GM18507 (cell line): Measurements from ENCODE around the gene GBGT1.
"Not testable (repeated sequence)": the region's sequence is repeated elsewhere in the genome, so short reads cannot be mapped to it uniquely, and the experiment has no call there.

Experiments
- DNase-seq: peaks from one replicate; pipeline ENCODE4 v3.0.0; 2011; ENCODE audit warnings: low read depth; ENCODE audit not compliant: insufficient read length; ENCODE audit errors: extremely low spot score
- FAIRE-seq: peaks from 2 replicates; lab custom pipeline; 2011; peaks lifted over from hg19 to GRCh38; lab: Jason Lieb, UNC

The GBGT1 gene

DNA sequence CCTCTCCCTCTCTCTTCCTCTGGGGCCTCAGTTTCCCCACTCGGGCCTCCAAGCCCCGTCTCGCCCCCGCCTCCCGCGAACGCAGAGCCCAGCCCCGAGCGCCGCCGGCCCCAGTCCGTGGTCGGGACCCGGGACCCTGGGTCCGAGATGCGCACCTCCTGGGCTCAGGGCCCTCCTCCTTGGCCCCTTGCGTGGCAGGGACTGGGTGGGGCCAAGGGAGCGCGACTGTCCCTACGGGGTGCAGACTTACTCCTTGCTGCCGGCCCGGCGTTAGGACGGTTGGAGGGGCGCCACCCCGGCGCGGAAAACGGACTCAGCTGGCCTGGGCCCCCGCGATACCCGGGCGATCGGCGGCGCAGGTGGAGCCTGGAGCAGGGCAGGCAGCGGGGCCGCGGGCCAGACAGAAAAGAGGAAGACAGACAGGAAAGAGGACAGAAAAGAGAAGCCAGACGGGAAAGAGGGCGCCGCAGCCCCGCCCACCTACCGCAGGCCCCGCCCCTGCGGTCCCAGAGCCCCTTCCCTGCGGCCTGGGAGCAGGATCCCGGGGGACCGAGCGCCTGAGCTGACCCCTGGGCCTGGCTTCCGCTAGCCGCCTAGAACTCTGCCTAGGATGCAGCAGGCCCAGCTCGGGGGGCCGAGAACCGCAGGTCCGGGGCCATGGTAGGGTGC, at the start of gene GBGT1:
Gene GBGT1, minus strand, starts transcription at position 411 of the 669 bp plus-strand sequence. CDS start 1,502 bp downstream, outside the sequence.
- DNase-seq = peak; percentile 58
- peak; percentile 63 for FAIRE-seq

DNA sequence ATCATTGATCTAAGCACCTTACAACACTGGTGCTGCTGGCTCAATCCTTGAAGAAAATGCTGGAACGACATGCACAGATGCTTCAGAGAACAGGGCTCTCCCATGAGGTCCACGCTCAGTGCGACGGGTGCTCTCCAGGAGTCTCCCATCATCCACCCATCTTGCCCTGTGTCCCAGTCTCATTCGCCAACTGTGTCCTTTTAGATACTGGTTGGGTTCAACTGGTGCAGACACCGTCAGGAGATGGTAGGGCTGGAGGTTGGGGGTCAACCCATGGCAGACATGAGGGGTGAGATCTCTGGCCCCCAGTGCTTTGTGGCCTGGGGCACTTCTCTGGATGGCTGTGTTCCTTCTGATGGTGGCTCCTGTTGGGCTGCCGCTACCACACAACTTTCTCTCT, 46.9 kb upstream of the GBGT1 start:
- DNase-seq (no peak), FAIRE-seq (no peak)

DNA sequence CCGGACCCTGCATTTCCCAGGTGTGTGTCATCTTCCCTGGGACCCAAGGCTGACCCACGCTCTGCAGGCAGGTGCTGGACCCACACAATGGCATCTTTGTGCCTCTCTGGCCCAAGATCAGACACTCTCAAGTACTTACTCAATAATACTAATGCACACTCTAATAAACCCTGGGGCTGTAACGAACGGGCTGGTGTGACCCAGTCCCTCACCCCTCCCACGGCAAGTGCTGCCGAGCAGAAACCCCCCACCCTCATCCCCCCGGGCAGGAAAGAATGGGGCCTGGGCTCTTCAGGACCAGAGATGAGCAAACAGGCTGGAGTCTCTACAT, 46.5 kb upstream of the GBGT1 start:
- DNase-seq (no peak), FAIRE-seq (no peak)

DNA sequence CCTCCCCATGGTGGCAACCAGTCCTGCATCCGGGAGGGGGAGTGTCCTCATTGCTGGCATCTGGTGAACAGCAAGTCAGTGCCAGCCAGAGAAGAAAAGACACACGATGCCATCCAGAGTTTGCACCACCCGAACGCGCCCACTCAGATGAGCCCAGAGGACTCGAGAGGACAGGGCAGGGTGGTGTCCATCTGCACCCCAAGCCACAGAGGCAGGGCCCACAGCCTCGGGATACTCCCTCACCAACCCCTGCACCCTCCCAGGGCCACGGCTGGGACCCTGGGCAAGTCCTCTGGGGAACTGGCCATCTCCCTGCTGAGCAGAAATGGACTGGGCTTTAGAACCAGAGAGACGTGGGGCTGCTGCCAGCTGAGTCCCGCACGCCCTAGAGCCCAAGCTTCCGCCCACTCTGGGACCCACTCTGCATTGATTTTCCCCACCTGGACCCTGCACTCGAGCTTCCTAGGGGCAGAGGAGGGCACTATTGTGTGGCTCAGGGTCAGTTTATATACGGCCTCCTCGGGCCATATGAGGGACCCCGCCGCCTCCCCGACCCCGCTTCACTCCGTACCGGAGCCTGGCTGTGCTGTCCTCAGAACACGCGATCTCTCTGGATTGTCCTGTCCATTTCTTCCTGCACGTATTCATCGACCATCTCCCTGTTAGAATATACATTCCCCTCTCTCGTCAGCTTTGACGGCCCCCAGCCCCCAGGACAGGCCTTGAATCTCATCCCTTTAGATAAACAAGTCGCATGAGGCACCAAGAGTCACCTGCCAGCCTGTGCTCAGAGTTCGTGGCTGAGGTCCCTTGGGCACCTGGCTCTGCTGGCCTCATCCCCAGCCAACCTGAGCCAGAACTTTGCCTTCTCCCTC, 45.9 kb upstream of the GBGT1 start:
- DNase-seq, FAIRE-seq: not testable (repeated sequence)

DNA sequence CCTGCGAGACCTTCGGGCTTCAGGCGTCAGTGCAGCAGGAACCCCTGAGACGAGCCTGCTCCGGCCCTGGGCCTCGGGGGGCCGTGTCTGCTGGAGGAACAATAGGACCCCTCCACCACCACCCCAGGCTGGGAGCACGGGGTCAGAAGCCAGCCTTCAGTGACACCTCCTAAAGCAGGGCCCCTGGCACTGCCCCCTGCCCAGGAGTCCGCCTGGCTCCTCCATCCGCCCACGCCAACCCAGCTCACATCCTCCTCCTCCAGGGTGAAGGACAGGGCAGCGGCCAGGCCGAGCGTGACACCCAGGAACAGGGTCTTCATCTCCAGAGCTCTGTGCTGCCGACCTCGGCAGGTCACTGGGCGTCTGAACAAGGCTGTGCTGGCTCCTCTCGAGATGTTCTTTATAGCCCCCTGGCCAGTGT, 45.2 kb upstream of the GBGT1 start, which contains the start of gene OBP2B:
Gene OBP2B, minus strand, starts transcription at position 371 of the 421 bp plus-strand sequence. Its CDS starts 51 bp downstream, at position 320.
- DNase-seq, FAIRE-seq: not testable (repeated sequence)

DNA sequence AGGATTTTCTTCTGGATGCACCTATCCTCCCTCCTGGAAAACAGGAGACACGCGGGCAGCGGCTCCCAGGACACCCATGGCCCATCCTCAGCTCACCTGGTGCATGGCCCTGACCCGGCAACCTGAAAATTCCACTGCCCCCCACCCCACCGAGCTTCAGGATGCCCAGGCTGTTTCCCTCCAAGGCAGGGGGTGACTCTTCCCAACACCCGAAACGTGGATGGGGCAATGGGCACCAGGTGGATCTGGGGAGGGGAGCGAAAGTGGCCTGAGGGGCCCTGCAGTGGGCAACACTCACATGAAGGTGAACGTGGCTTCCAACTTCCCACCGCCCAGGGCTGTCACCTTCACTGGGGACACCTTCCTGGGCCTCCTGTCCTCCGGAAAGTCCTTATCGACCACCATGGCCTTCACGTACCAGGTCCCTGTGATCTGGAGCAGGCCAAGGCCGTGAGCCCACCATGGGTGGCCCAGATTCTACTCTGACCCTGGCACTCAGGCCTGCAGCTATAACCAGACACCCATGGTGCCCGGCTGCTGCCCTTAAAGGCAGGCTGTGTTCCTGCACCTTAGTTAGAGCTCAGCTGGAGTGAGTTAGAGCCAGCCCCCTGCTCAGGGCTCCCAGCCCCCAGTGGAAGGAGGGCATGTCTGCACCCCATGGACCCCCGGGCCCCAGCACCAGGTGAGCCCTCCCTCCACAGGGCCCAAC, 44.6 kb upstream of the GBGT1 start:
- DNase-seq, FAIRE-seq: not testable (repeated sequence)

DNA sequence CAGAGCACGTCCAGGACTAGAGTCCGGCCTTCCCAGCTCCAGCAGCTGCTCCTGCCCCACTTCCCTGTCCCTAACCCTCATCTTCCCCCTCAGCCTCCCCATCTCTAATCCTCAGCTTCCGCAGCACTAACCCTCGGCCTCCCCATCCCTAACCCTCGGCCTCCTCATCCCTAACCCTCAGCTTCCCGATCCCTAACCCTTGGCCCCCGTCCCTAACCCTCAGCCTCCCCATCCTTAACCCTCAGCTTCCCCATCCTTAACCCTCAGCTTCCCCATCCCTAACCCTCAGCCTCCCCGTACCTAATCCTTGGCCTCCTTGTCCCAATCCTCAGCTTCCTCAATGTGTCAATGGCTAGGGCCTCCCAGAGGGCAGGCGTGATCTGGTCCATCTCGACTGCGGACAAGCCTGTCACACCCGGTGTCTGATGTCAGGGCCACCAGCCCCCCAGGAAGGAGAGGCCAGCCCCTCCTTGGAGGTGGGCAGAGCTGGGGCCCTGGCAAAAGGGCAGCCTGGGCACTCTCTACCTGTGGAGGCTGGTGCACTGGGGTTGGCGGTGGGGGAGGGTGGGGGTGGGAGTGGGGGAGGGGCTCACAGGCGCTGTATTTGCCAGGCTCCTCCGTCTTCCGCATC, 43.9 kb upstream of the GBGT1 start:
- no peak for DNase-seq
- FAIRE-seq = no peak

DNA sequence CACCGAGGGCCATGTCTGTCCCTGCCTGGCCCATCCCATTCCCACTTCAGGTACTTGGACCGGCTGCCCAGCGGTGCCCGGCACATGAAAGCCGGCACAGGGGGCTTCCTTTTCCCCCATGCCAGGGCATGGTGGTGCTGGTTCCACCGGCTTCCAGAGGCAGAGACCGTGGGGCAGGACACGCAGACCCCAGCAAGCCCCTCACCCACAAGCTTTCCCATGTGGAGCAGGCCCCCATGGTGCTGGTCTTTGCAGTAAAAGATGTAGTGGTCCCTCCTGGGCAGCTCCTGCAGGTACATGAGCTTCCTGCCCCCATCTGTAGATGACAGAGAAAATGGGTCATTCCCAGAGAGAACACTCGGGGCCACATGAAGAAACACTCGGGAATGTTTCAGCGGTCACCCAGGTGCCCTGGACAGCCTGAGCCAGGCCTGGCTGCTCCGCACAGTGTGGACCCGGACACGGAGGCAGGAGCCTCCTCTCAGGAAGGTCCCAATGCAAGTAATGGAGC, 43.4 kb upstream of the GBGT1 start:
- no peak for FAIRE-seq
- DNase-seq = no peak

DNA sequence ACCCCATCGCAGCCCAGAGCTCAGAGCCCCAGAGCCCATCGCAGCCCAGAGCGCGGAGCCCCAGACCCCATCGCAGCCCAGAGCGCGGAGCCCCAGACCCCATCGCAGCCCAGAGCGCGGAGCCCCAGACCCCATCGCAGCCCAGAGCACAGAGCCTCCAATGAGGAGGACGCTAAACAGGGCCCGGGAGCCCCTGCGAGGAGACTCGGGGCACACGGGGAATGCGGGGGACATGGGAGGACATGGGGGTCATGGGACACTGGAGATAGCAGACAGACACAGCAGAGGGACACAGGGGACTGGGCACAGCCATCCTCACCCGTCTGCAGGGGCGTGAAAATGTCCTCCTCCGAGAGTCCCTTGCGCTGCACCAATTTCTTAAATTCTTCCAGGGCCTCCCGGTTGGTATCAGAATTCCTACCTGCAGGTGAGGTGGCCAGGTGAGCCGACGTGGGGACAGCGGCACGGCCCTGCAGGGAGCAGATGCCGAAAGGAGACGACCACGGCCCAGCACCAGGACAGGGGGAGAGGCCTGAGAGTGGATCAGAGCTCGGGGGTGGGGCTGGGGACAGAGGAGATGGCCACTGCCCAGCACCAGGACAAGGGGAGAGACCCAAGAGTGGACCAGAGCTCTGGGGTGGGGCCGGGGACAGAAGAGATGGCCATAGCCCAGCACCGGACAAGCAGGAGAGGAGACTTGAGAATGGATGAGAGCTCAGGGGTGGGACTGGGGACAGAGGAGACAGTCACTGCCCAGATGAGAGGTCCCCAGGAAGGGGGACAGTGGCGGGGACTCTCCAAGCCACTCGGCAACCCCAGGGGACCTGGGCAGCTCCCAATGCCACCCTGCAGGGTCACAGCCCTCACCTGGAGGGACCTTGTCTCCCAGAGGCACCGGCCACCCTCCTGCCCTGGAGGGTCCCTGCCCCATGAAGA, 42.5 kb upstream of the GBGT1 start:
- FAIRE-seq (no peak), DNase-seq (no peak)

DNA sequence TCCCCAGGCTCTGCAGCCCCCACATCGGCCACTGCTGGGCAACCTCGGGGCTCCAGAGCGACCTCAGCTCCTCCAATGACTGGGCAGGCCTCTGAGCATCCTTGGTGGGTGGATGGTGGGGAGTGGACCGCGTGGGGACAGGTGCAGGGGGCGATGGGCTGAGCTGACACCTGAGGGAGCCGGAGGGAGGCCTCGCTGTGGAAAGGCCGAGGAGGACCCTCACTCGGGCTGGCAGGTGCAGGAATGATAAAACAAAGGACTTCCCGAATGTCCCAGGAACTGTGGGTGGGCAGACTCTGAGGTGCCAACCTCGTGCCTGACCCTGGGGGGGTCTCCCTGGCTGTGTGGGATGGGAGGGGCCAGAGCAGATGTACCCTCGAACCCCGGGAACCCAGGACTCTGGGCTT, 41.8 kb upstream of the GBGT1 start:
- DNase-seq, FAIRE-seq: not testable (repeated sequence)

DNA sequence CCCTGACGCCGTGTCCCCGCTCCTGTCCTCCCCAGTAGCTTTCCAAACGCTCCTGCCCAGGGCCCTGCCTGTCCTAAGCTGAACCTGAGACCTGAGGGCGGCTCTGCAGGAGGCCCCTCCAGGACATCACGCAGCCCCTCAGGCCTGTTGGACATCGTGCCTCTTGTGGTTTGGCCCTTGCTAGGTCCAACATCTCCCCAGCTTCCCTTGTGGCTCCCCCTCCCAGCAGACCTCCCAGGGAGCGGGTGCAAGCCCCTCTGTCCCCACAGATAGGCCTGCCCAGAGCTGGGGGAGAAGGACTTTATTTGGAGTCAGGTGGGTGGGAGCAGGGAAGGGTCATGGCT, 41.3 kb upstream of the GBGT1 start:
- DNase-seq = no peak
- FAIRE-seq = no peak

DNA sequence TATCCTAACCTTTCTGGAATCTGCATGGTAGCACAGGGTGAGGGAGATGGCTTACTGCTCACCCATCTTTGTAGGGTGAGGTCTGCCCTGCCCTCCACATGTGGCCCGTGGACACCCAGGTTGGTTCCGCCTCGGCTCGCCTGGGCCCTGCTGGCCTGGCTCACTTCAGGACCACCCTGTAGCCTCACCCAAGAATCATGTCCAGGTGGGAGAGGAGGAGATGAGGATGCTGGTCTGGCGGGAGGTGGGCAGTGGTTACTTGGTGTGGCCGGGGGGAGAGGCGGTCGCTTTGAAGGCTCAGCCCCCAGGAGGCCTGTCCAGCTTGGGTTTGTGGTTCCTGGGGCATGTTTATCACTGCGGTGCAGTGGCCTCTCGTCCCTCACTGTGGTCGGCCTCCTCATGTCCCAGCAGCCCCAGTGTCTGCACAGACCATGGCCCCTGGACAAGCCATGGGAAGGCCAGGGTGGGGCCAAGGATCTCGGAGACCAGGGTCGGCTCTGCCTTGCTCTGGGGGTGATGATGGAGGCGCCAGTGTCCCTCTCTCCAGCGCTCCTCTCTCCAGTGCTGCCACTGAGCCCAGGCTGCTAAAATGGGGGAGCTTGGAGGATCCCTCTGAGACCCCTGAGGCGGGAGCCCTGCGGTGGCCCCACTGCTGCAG, 40.8 kb upstream of the GBGT1 start:
- DNase-seq (no peak), FAIRE-seq (no peak)

DNA sequence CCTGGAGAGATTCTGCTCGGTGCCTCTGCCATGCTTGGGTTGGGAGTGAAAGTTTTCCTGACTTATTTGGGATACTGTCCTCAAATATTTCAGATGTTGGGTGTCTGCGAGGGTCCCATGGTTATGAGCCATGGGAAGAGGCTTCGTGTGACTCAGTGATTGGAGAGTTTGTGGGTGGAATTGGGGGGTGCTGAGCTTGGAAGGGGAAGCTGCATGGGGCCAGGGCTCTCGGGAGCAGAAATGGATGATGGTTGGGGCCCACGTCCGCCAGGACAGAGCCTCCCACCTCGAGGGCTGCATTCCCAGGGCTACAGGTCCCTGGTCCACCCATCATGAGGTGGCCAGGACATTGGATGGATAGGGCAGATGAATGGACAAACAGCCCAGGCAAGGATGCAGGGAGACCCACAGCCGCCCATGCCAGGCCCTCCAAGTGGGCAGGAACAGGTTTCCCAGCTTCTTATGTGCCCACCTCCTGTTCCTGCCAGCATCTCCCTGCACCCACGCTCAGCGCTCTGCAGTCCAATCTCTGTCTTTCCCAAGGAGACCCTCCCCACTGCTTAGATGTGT, 39.9 kb upstream of the GBGT1 start:
- no peak for DNase-seq
- no peak for FAIRE-seq

DNA sequence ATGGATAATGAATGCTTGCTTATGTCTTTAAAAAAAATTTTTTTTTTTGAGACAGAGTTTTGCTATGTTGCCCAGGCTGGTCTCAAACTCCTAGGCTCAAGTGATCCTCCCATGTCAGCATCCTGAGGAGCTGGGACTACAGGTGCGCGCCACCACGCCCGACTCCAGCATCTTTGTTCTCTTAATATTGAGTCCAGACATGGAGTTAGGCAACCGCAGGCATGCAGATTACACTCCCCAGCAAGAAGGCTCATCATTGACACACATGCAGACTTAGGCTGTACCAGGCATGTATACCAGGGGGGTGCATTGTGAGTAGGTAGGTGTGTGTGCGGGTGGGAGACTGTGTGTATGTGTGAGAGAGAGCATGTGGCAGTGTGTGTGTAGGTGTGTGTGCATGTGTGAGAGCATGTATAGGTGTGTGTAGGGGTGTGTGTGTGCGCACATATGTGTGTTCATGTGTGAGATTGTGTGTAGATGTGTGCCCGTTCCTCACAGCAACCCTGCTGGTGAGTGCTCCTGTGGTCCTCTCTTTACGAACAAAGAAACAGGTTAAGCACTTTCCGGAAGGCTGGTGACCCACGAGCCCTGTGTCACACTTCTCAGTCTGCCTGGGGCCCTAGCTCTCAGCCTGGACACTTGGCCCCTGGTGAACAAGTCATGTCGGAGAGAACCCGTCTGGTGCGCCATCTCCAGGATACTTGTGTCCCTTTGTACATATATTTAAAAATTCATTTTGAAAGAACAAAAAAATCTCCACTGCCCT, 39.2 kb upstream of the GBGT1 start:
- no peak for FAIRE-seq

DNA sequence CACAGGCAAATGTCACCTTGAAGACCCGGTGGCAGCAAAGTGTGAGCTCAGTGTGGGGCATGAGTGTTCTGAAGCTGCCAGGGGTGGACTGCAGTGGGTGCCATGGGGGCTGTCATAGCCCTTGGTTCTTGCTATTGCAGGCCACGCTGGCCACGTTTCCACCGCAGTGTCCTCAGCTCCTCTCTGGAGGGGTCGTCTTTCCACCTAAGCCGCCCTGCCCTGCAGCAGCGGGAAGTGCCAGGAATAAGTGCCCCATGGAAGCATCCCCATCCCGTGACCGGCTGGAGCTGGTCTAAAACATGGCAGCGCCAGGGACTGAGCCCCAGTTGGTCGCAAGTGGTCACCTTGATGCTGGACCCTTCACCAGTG, 38.4 kb upstream of the GBGT1 start:
- DNase-seq = no peak
- FAIRE-seq = no peak

More for the DNA sequence above, 39.2 kb upstream of the GBGT1 start:
- no peak for DNase-seq

DNA sequence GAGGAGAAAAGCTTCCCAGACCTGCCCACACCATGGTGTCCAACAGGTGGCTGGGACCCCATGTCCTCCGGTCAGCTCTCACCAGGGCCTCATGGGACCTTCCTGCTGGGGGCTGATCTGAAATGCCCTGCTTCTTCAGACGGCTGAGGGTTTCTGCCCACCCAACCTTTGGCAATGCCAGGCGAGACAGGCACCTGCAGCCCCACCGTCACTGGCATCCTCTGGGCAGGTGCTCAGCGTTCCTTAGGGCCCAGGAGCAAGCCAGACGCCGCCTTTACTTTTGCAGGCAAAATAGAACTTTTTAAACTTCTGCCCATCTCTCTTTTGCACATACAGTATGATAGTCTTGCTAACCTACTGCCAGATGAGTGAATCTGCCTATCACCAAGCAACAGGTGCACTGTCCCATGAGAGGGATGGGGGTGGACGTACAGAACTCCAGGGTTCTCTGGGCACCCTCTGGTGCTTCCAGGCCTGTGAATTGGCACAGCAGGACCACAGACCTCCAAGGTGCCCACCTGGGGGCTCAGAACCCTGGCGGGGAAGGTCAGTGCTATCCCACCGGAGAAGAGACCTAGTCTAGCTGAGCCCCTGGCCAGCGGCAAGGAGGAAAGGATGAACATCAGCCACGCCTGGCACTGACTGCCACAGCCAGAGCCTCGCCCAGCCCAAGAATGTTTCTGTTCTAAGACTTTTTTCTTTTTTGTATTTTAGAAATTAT, 37.9 kb upstream of the GBGT1 start:
- no peak for FAIRE-seq

More for the DNA sequence above, 37.9 kb upstream of the GBGT1 start:
- no peak for DNase-seq
